Right lobe of liver (tissue), 6 donors: ENCODE measurements around the gene LIMS1. TPM values are rescaled to one million over a fixed set of nuclear protein-coding genes. Genes with fewer than 3 reads are reported as not detected.

ENCODE experiments used
- ATAC-seq, 4 donors: fragments of 200-7000 bp; cut with Tn5 transposase; one replicate each; pipeline ENCODE4 v1.9.1; 2020; ENCODE audit warnings: mild to moderate bottlenecking in 4 of 4, moderate library complexity in 4 of 4
- DNase-seq, 3 donors: peaks; one replicate each; pipeline ENCODE4 v3.0.0-alpha.2; 2020
- H3K27ac ChIP-seq, 3 donors: fragments of 200-600 bp; one replicate each; pipeline ENCODE4 v1.8.0; 2022
- H3K27me3 ChIP-seq, 2 donors: fragments of 200-600 bp; one replicate each; pipeline ENCODE4 v1.8.0; 2022
- H3K36me3 ChIP-seq, 4 donors: fragments of 200-600 bp; sonication (generic) in 1 of 4; one replicate each; pipeline versions ENCODE4 v1.5.1 to v1.8.0; 2017 to 2022; ENCODE audit warnings: control low read depth in 1 of 4
- H3K4me1 ChIP-seq, 4 donors: fragments of 200-600 bp; sonication (generic) in 1 of 4; one replicate each; pipeline versions ENCODE4 v1.5.1 to v1.8.0; 2017 to 2022; ENCODE audit warnings: control low read depth in 1 of 4
- H3K4me3 ChIP-seq, 3 donors: fragments of 200-600 bp; one replicate each; pipeline ENCODE4 v1.8.0; 2022
- H3K9me3 ChIP-seq, 4 donors: fragments of 200-600 bp; sonication (generic) in 1 of 4; one replicate each; pipeline versions ENCODE4 v1.5.1 to v1.8.0; 2017 to 2022; ENCODE audit warnings: control low read depth in 1 of 4
- CTCF ChIP-seq, 4 donors: fragments of 200-600 bp in 3 of 4; fragments of 450-650 bp in 1 of 4; IDR thresholded peaks; one replicate each; pipeline versions ENCODE4 v1.5.1 to v1.8.0; 2016 to 2022; ENCODE audit warnings: antibody characterized with exemption in 4 of 4, mild to moderate bottlenecking in 2 of 4
- POLR2A ChIP-seq: fragments of 450-650 bp; IDR thresholded peaks from one replicate; pipeline ENCODE4 v1.6.1; 2017; ENCODE audit warnings: antibody characterized with exemption, mild to moderate bottlenecking
- WGBS: methylation state at CpG from one replicate; pipeline ENCODE4 v1.1.6; 2018; ENCODE audit warnings: low coverage, low lambda C conversion rate; ENCODE audit not compliant: insufficient coverage; ENCODE audit errors: missing lambda C conversion rate; 5-methylcytosine and 5-hydroxymethylcytosine counted together
- intact Hi-C, 2 donors: fragments of 100-400 bp; cut with DNase I; formaldehyde crosslinking; loops; one replicate each; pipeline versions ENCODE4 v1.11.2 to v1.14.1; 2022
- total RNA-seq, 6 experiments: library from RNA; depleted of rRNA in 2 of 6; stranded (reverse); fragments of >200 nt in 2 of 6; fragmentation: NEBNext Ultra II Directional in 3 of 6; extraction: Animal tissue kit (Norgen Biotek cat#: 25700) in 3 of 6; gene quantifications; one replicate each; pipeline versions ENCODE4 v1.1.0 to v1.2.4, GENCODE V29; 2016 to 2023
- donor health status: DM: no; HTN: yes; CAD: no.
- donor health status: DM: no; HTN: no; CAD: no.
- donor health status: DM: no; HTN: no; CAD: no.
- donor health status: DM: no; HTN: yes; CAD: no.
- donor health status: DM: no; HTN: yes; CAD: no.

LIMS1 gene
- total RNA-seq, 6 experiments from 2014 or later = 15.7 to 33.0 (median 18.7) TPM

DNA sequence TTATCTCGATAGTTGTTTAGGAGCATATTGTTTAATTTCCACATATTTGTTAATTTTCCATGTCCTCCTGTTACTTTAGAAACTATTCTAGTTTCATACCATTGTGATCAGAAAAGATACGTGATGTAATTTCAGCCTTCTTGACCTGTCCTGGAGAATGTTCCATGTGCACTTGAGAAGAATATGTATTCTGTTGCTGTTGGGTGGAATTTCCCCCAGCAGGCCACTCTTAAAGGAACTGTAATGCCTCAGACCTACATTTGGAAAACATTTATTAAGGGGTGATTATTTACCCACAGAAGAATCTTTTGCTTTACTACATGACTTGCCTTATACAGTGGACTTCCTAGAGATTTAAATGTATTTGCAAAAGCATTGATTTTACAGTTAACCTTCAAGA lies 55.5 kb downstream of the LIMS1 start:
- DNase-seq (no peak), ATAC-seq (no peak)
- TF ChIP-seq POLR2A = no peak
- TF ChIP-seq CTCF (IDR thresholded peaks at IDR 0.05) = no peak
- Histone ChIP-seq H3K36me3 (no peaks in the 10 kb centered on the region), H3K27me3 (no peaks in the 10 kb centered on the region), H3K27ac (peak overlapping the region in 1 of 3 donors; percentile 72), H3K4me3 (no peak overlapping the region), H3K4me1 (peaks cover 0 to 13% (median 0%) of the 10 kb centered on the region in 4 donors), H3K9me3 (no peaks in the 10 kb centered on the region)
- intact Hi-C loops = loop anchor here in 1 of 2 donors (10.0 kb wide), 1 partner anchor 375 kb away; no protein-coding TSS in a partner anchor
- 65% methylated on average over 2 of the region's 2 CpGs for WGBS

GRCh38 chr2:108591163-108591562 lies 56.9 kb downstream of the LIMS1 start:
- WGBS = 60% methylated on average over 6 of the region's 6 CpGs
- intact Hi-C loops = no loop called here
- Histone ChIP-seq H3K27me3 (no peaks in the 10 kb centered on the region), H3K4me1 (peaks cover 0 to 13% (median 0%) of the 10 kb centered on the region in 4 donors), H3K9me3 (no peaks in the 10 kb centered on the region), H3K36me3 (no peaks in the 10 kb centered on the region), H3K4me3 (no peak overlapping the region), H3K27ac (no peak overlapping the region)
- no peak for TF ChIP-seq POLR2A
- no peak for TF ChIP-seq CTCF (IDR thresholded peaks at IDR 0.05)
- DNase-seq (no peak), ATAC-seq (peak in 3 of 4 donors; percentile 12 to 14 (median 13))

GRCh38 chr2:108593547-108594098 lies 59.4 kb downstream of the LIMS1 start:
- Histone ChIP-seq H3K9me3 (no peaks in the 10 kb centered on the region), H3K27me3 (no peaks in the 10 kb centered on the region), H3K4me3 (no peak overlapping the region), H3K4me1 (peaks cover 0 to under 1% (median 0%) of the 10 kb centered on the region in 4 donors), H3K36me3 (no peaks in the 10 kb centered on the region), H3K27ac (peak overlapping the region in 1 of 3 donors; percentile 36)
- intact Hi-C loops = no loop called here
- no peak for TF ChIP-seq POLR2A
- TF ChIP-seq CTCF (IDR thresholded peaks at IDR 0.05) = no peak
- no peak for DNase-seq
- no peak for ATAC-seq

GRCh38 chr2:108594132-108594981 lies 60.1 kb downstream of the LIMS1 start:
- no peaks in the 10 kb centered on the region for H3K4me1 ChIP-seq
- ATAC-seq = peak; percentile 39 to 59 (median 58)
- H3K9me3 ChIP-seq = no peaks in the 10 kb centered on the region
- no peak overlapping the region for H3K4me3 ChIP-seq
- H3K36me3 ChIP-seq = no peaks in the 10 kb centered on the region
- intact Hi-C loops = no loop called here
- 43% methylated on average over 7 of the region's 7 CpGs for WGBS
- no peaks in the 10 kb centered on the region for H3K27me3 ChIP-seq
- DNase-seq = no peak
- TF ChIP-seq CTCF (IDR thresholded peaks at IDR 0.05) (no peak), POLR2A (no peak)
- peak overlapping the region in 1 of 3 donors; percentile 36 for H3K27ac ChIP-seq
